CD1c-positive myeloid dendritic cell (primary cell): Measurements from ENCODE around the gene PXDN.
"Not testable (repeated sequence)": the region's sequence is repeated elsewhere in the genome, so short reads cannot be mapped to it uniquely, and the experiment has no call there.

Source experiments
- DNase-seq: peaks from one replicate; pipeline ENCODE4 v3.0.0-alpha.2; 2016; ENCODE audit errors: extremely low spot score

Gene PXDN

GRCh38 chr2:1774929-1775328, 30.6 kb upstream of the PXDN start:
- DNase-seq: no peak

- no peak for DNase-seq
Measured at GRCh38 chr2:1773883-1774282, 29.6 kb upstream of the PXDN start.

- DNase-seq: no peak
Measured at GRCh38 chr2:1772471-1773267, 28.4 kb upstream of the PXDN start.

GRCh38 chr2:1771626-1772280, 27.4 kb upstream of the PXDN start:
- no peak for DNase-seq

GRCh38 chr2:1770566-1771380, 26.5 kb upstream of the PXDN start:
- no peak for DNase-seq

- DNase-seq: no peak
Measured at GRCh38 chr2:1769703-1770422, 25.5 kb upstream of the PXDN start.

GRCh38 chr2:1767939-1768691, 23.8 kb upstream of the PXDN start:
- DNase-seq: no peak

GRCh38 chr2:1766851-1767811, 22.8 kb upstream of the PXDN start:
- DNase-seq: no peak

GRCh38 chr2:1766425-1766824, 22.1 kb upstream of the PXDN start:
- DNase-seq: no peak

- DNase-seq: not testable (repeated sequence)
Measured at GRCh38 chr2:1765201-1765600, 20.9 kb upstream of the PXDN start.

- no peak for DNase-seq
Measured at GRCh38 chr2:1759611-1759930, 15.3 kb upstream of the PXDN start.

- no peak for DNase-seq
Measured at GRCh38 chr2:1758774-1759610, 14.7 kb upstream of the PXDN start.

GRCh38 chr2:1758171-1758570, 13.9 kb upstream of the PXDN start:
- no peak for DNase-seq

GRCh38 chr2:1757567-1757966, 13.3 kb upstream of the PXDN start:
- no peak for DNase-seq

- not testable (repeated sequence) for DNase-seq
Measured at GRCh38 chr2:1757146-1757545, 12.8 kb upstream of the PXDN start.

GRCh38 chr2:1756456-1756855, 12.1 kb upstream of the PXDN start:
- no peak for DNase-seq

GRCh38 chr2:1755436-1756191, 11.3 kb upstream of the PXDN start:
- DNase-seq: no peak

GRCh38 chr2:1754461-1755170, 10.3 kb upstream of the PXDN start:
- DNase-seq: no peak
